ENCODE measurements around the gene SEPTIN2. TPM values are rescaled to one million over a fixed set of nuclear protein-coding genes. Genes with fewer than 3 reads are reported as not detected.

Gene SEPTIN2
- total RNA-seq, 4 donors from 2014 or later: 311 to 585 (median 373) TPM

DNA sequence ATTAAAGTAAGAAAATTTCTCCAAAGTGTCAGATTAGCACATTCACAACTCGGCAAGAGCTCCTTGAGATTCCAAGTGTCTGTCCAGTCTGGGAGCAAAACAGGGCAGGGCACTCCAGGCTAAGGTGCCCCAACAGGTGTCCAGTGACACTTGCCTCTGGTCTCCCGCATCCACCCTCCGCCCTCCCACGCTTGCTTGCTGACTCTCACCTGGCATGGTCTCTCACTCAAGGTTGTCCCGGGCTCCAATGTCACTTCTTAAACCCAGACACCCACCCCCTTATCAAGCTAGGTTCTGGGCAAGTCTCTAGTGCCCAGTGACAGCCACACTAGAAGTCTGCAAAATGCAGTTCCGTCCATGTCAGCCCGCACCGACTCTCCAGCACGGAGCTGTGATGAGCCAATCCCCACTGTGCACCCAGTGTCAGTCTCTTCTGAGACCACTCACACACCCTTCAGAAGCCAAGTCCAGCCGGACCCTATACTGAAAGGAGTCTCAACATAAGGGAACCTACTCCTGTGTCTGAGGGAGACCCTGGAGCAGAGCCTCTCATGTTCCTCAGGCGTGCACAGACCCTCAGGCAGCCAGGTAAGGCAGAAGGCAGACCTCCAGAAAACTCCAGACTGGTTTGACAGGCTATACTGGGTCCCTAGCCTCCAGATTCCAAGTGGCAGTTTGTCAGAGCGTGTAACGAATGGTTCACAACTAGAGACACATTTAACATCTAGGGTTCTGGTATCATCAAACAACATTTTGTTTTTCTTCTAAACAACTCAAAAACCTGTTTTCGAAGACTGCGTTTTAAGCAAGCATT lies 45.8 kb upstream of the SEPTIN2 start:
- TF ChIP-seq POLR2A (IDR thresholded peaks at IDR 0.05) (no peak), EP300 (IDR thresholded peaks at IDR 0.05) (no peak)
- TF ChIP-seq, protein P1, sequence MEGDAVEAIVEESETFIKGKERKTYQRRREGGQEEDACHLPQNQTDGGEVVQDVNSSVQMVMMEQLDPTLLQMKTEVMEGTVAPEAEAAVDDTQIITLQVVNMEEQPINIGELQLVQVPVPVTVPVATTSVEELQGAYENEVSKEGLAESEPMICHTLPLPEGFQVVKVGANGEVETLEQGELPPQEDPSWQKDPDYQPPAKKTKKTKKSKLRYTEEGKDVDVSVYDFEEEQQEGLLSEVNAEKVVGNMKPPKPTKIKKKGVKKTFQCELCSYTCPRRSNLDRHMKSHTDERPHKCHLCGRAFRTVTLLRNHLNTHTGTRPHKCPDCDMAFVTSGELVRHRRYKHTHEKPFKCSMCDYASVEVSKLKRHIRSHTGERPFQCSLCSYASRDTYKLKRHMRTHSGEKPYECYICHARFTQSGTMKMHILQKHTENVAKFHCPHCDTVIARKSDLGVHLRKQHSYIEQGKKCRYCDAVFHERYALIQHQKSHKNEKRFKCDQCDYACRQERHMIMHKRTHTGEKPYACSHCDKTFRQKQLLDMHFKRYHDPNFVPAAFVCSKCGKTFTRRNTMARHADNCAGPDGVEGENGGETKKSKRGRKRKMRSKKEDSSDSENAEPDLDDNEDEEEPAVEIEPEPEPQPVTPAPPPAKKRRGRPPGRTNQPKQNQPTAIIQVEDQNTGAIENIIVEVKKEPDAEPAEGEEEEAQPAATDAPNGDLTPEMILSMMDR (IDR thresholded peaks at IDR 0.05): no peak
- Histone ChIP-seq H3K4me3 (no peak overlapping the region), H3K27me3 (no peaks in the 10 kb centered on the region), H3K9me3 (no peaks in the 10 kb centered on the region), H3K36me3 (peaks cover 0 to 34% (median 6%) of the 10 kb centered on the region in 3 donors), H3K27ac (no peak overlapping the region), H3K4me1 (peaks cover 0 to 50% (median 17%) of the 10 kb centered on the region in 4 donors)
- 67 to 75% methylated on average over 14 to 15 of the region's 15 CpGs for WGBS, 2 donors
- no peak for DNase-seq (ENCODE audit: low spot score in 2 of 2)

DNA sequence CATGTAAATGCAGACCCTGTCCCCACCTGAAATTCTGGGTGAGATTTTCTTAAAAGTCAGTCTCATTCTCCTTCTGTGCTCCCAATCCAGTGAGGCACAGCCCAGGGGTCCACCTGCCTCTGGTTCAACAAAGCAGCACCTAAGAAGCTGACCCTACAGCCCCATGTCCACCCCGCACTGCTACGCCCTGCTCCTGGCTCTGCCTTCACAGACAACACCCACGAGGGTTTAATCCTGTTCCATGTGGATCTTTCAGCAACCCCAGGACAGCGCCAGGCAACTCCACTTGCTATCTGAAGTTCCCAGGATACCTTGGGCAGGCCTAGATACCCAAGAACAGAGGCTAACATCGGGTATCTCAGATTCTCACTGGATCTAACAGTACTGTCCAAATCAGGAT lies 45.2 kb upstream of the SEPTIN2 start:
- peak overlapping the region in 1 of 4 donors; percentile 4 for H3K4me3 ChIP-seq
- H3K27me3 ChIP-seq: no peaks in the 10 kb centered on the region
- peaks cover 0 to 50% (median 17%) of the 10 kb centered on the region in 4 donors for H3K4me1 ChIP-seq
- no peak for DNase-seq (ENCODE audit: low spot score in 2 of 2)
- H3K36me3 ChIP-seq: peaks cover 0 to 28% (median 2%) of the 10 kb centered on the region in 3 donors
- no peaks in the 10 kb centered on the region for H3K9me3 ChIP-seq
- TF ChIP-seq POLR2A (IDR thresholded peaks at IDR 0.05) (no peak), EP300 (IDR thresholded peaks at IDR 0.05) (no peak)
- TF ChIP-seq, protein P1 (IDR thresholded peaks at IDR 0.05): no peak
- 50 to 63% methylated on average over 5 of the region's 5 CpGs for WGBS, 2 donors
- peak overlapping the region in 1 of 4 donors; percentile 97 for H3K27ac ChIP-seq

DNA sequence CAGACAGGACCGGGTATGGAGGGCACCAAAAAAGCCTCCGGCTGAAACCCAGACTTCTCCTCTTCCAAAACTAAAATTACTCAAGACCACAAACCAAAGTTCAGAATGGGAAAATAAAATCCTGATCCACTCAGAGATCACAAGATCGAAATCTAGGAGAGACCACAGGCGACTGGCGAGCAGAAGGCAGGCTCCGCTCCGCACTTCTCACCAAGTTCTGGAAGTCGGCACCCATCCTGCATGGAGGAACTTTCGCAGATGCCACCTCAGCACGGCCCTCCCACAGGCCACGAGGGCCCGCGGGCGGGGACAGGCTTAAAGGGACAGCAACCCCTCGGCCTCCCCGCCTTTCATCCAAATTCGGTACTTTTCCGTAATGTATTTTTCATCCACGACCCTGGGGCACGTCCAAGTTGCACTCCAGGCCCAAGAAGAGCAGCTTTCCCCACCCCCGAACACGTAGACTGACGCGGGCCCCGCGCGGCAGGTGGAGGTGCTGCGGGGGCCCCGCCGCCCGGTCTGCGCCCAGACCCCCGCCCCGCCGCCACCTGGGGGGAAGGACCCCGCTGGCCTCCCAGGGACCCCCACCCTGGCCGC lies 43.9 kb upstream of the SEPTIN2 start:
- Histone ChIP-seq H3K27me3 (no peaks in the 10 kb centered on the region), H3K36me3 (peaks cover 0 to 15% (median 0%) of the 10 kb centered on the region in 3 donors), H3K4me1 (peaks cover 0 to 50% (median 17%) of the 10 kb centered on the region in 4 donors), H3K9me3 (no peaks in the 10 kb centered on the region), H3K4me3 (peak overlapping the region; percentile 57 to 99 (median 87)), H3K27ac (peak overlapping the region; percentile 89 to 97 (median 94))
- peak in 1 of 2 donors; percentile 54 for TF ChIP-seq POLR2A (IDR thresholded peaks at IDR 0.05)
- TF ChIP-seq, protein P1 (IDR thresholded peaks at IDR 0.05): peak in 1 of 5 experiments; percentile 13
- TF ChIP-seq EP300 (IDR thresholded peaks at IDR 0.05): peak in 1 of 2 donors; percentile 79
- WGBS, 2 donors: 1 to 2% methylated on average over 7 to 24 of the region's 37 CpGs
- DNase-seq (ENCODE audit: low spot score in 2 of 2): peak; percentile 76 to 80

DNA sequence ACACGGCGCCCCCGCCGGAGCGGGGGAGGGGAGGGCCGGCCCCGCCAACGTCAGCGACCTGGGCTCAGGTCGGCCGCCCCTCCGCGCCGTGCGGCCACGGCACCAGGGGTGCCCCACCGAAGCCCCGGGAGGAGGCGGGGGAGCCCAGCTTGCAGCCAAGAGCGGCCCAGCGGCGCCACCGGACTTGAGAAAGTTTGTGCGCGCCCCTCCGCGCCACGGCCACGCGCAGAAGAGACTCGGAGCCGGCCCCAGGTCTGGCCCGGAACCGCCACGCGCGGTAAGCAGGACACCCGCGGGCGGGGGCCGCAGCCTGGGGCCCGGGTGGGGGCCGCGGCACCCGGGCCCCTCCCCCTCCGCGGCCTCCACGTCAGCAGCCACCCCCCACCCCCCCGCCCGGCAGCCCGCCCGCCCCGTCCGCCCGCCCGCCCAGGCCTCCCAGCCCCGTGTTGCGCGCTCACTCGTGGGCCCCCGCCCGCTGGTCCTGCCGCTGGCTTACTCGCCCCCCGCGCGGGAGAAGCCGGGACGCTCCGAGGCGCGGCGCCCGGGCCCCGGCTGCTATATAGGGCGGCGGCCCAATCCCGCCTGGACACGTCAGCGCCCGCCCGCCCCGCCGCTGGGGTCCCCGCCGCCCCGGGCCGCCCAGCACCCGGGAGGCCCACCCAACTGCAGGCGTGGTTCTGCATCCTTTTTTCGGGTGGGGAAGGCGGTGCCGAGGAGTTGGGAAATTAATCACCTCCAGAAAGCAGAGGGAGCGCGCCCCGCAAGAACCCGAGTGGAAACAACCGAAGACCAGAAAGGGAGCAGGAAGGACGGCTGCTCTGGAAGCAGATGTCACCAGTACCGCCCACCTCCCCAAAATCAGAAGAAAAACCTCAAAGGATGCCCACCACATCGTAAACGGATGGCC lies 43.2 kb upstream of the SEPTIN2 start:
- Histone ChIP-seq H3K4me1 (peaks cover 0 to 50% (median 17%) of the 10 kb centered on the region in 4 donors), H3K9me3 (no peaks in the 10 kb centered on the region), H3K27me3 (no peaks in the 10 kb centered on the region), H3K4me3 (peak overlapping the region; percentile 57 to 99 (median 87)), H3K36me3 (peaks cover 0 to 7% (median 0%) of the 10 kb centered on the region in 3 donors), H3K27ac (peak overlapping the region; percentile 89 to 97 (median 94))
- DNase-seq (ENCODE audit: low spot score in 2 of 2): peak; percentile 54 to 57
- 2 to 3% methylated on average over 20 to 31 of the region's 102 CpGs for WGBS, 2 donors
- TF ChIP-seq, protein P1 (IDR thresholded peaks at IDR 0.05): no peak
- TF ChIP-seq EP300 (IDR thresholded peaks at IDR 0.05) (peak in 1 of 2 donors; percentile 39), POLR2A (IDR thresholded peaks at IDR 0.05) (peak in 1 of 2 donors; percentile 23)
